ENCODE data around the gene SRCAP. TPM values are rescaled to one million over a fixed set of nuclear protein-coding genes. Genes with fewer than 3 reads are reported as not detected.

SRCAP gene
- total and polyA plus RNA-seq, 7 donors = 2.4 to 39.1 (median 14.3) TPM

DNA sequence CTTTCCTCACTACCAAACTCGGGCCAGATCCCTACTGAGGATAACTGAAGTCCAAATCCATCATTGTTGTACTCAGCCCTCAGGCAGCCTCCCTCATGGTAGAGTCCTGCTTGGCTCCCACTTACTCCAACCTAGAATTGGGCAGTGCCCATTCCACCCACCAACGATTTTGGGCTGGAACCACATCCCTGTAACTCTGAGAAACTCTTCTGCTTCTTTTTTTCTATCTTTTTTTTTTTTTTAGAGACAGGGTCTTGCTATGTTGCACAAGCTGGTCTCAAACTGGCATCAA lies 47.0 kb upstream of the SRCAP start:
- H3K4me3 ChIP-seq = peak overlapping the region; percentile 74 to 87 (median 78)
- TF ChIP-seq EP300 (IDR thresholded peaks at IDR 0.05) = no peak
- TF ChIP-seq, protein P1, sequence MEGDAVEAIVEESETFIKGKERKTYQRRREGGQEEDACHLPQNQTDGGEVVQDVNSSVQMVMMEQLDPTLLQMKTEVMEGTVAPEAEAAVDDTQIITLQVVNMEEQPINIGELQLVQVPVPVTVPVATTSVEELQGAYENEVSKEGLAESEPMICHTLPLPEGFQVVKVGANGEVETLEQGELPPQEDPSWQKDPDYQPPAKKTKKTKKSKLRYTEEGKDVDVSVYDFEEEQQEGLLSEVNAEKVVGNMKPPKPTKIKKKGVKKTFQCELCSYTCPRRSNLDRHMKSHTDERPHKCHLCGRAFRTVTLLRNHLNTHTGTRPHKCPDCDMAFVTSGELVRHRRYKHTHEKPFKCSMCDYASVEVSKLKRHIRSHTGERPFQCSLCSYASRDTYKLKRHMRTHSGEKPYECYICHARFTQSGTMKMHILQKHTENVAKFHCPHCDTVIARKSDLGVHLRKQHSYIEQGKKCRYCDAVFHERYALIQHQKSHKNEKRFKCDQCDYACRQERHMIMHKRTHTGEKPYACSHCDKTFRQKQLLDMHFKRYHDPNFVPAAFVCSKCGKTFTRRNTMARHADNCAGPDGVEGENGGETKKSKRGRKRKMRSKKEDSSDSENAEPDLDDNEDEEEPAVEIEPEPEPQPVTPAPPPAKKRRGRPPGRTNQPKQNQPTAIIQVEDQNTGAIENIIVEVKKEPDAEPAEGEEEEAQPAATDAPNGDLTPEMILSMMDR (IDR thresholded peaks at IDR 0.05) = no peak
- no peak for TF ChIP-seq POLR2AphosphoS5 (IDR thresholded peaks at IDR 0.05)
- no peak for TF ChIP-seq POLR2A (IDR thresholded peaks at IDR 0.05)
- no peaks in the 10 kb centered on the region for H3K9me3 ChIP-seq
- no peaks in the 10 kb centered on the region for H3K27me3 ChIP-seq
- intact Hi-C loops (cut with DNase I) = loop anchor here (10.0 kb wide), 3 partner anchors 273 to 837 kb away; partner anchors contain the start of genes FBXL19, PAGR1, PRRT2 and TBX6
- peak overlapping the region; percentile 97 to 99 (median 98) for H3K27ac ChIP-seq
- peaks cover 20 to 48% (median 39%) of the 10 kb centered on the region in 4 donors for H3K36me3 ChIP-seq
- no peak for DNase-seq
- peaks cover 0 to 40% (median 36%) of the 10 kb centered on the region in 4 donors for H3K4me1 ChIP-seq
- 6 to 21% methylated on average over 2 of the region's 2 CpGs for WGBS, 2 donors

DNA sequence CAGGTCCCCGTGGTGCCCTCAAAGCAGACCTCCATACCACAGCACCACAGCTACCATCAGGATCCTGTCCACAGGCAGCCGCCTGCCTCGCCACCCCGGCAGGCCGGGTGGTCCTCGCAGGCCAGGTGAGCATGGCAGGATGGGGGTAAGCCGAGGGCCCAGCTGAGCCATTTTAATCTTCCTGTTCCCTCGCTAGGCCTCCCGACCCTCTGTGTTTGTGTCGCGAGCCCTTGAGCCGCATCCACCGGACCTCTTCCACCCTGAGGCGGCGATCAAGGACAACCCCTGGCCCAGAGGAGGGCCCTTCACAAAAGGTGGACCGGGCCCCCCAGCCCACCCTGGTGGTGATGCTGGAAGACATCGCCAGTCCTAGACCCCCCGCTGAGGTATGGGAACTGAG lies 46.3 kb upstream of the SRCAP start:
- Histone ChIP-seq H3K36me3 (peaks cover 20 to 48% (median 39%) of the 10 kb centered on the region in 4 donors), H3K4me3 (no peak overlapping the region), H3K27ac (peak overlapping the region; percentile 97 to 99 (median 98)), H3K27me3 (no peaks in the 10 kb centered on the region), H3K4me1 (peaks cover 0 to 48% (median 44%) of the 10 kb centered on the region in 4 donors), H3K9me3 (no peaks in the 10 kb centered on the region)
- 95 to 96% methylated on average over 18 of the region's 18 CpGs for WGBS, 2 donors
- intact Hi-C loops (cut with DNase I) = loop anchor here (10.0 kb wide), 3 partner anchors 272 to 838 kb away; partner anchors contain the start of genes FBXL19, PAGR1, PRRT2 and TBX6
- no peak for DNase-seq
- TF ChIP-seq POLR2AphosphoS5 (IDR thresholded peaks at IDR 0.05) (no peak), EP300 (IDR thresholded peaks at IDR 0.05) (no peak), POLR2A (IDR thresholded peaks at IDR 0.05) (no peak)
- TF ChIP-seq, protein P1 (IDR thresholded peaks at IDR 0.05) = no peak

GRCh38 chr16:30654856-30655255 lies 44.1 kb upstream of the SRCAP start:
- Histone ChIP-seq H3K27me3 (no peaks in the 10 kb centered on the region), H3K27ac (peak overlapping the region in 1 of 4 donors; percentile 11), H3K9me3 (no peaks in the 10 kb centered on the region), H3K4me3 (no peak overlapping the region), H3K4me1 (peaks cover 0 to 45% (median 40%) of the 10 kb centered on the region in 4 donors), H3K36me3 (peaks cover 20 to 48% (median 39%) of the 10 kb centered on the region in 4 donors)
- 93% methylated on average over 18 of the region's 18 CpGs for WGBS, 2 donors
- no peak for DNase-seq
- intact Hi-C loops (cut with DNase I) = loop anchor here (10.0 kb wide), 3 partner anchors 270 to 840 kb away; partner anchors contain the start of genes FBXL19, PAGR1, PRRT2 and TBX6
- TF ChIP-seq POLR2AphosphoS5 (IDR thresholded peaks at IDR 0.05) (no peak), EP300 (IDR thresholded peaks at IDR 0.05) (no peak), POLR2A (IDR thresholded peaks at IDR 0.05) (no peak)
- TF ChIP-seq, protein P1 (IDR thresholded peaks at IDR 0.05) = no peak

GRCh38 chr16:30655815-30656347 lies 43.1 kb upstream of the SRCAP start:
- Histone ChIP-seq H3K4me1 (peaks cover 0 to 52% (median 47%) of the 10 kb centered on the region in 4 donors), H3K27ac (peak overlapping the region in 2 of 4 donors; percentile 28 to 91), H3K4me3 (no peak overlapping the region), H3K9me3 (no peaks in the 10 kb centered on the region), H3K36me3 (peaks cover 20 to 50% (median 40%) of the 10 kb centered on the region in 4 donors), H3K27me3 (no peaks in the 10 kb centered on the region)
- intact Hi-C loops (cut with DNase I) = loop anchor here (2.0 to 10.0 kb wide), 4 partner anchors 129 to 841 kb away; partner anchors contain the start of genes FBXL19, PAGR1, PRRT2 and TBX6
- TF ChIP-seq EP300 (IDR thresholded peaks at IDR 0.05) = no peak
- WGBS, 2 donors = 96% methylated on average over 12 of the region's 12 CpGs
- no peak for DNase-seq

- intact Hi-C loops (cut with DNase I) = loop anchor here (2.0 to 10.0 kb wide), 4 partner anchors 130 to 842 kb away; partner anchors contain the start of genes FBXL19, PAGR1, PRRT2 and TBX6
- Histone ChIP-seq H3K4me3 (no peak overlapping the region), H3K36me3 (peaks cover 20 to 55% (median 44%) of the 10 kb centered on the region in 4 donors), H3K27me3 (no peaks in the 10 kb centered on the region), H3K27ac (peak overlapping the region; percentile 83 to 97 (median 94)), H3K9me3 (no peaks in the 10 kb centered on the region), H3K4me1 (peaks cover 0 to 57% (median 52%) of the 10 kb centered on the region in 4 donors)
- 95 to 96% methylated on average over 8 of the region's 8 CpGs for WGBS, 2 donors
- TF ChIP-seq, protein P1 (IDR thresholded peaks at IDR 0.05) = no peak
- TF ChIP-seq POLR2AphosphoS5 (IDR thresholded peaks at IDR 0.05) (no peak), POLR2A (IDR thresholded peaks at IDR 0.05) (no peak), EP300 (IDR thresholded peaks at IDR 0.05) (no peak)
- DNase-seq = no peak
Measured at GRCh38 chr16:30656388-30656787, 42.6 kb upstream of the SRCAP start.

Data from sigmoid colon (tissue), 7 donors.